HG03103 (cell line): Measurements from ENCODE around the gene NBAS.

Source experiments
- ATAC-seq: cut with Tn5 transposase; IDR thresholded peaks from one replicate; pipeline ENCODE4 v1.9.1; 2021; ENCODE audit warnings: low read depth; ENCODE audit not compliant: unreplicated experiment

The NBAS gene

DNA sequence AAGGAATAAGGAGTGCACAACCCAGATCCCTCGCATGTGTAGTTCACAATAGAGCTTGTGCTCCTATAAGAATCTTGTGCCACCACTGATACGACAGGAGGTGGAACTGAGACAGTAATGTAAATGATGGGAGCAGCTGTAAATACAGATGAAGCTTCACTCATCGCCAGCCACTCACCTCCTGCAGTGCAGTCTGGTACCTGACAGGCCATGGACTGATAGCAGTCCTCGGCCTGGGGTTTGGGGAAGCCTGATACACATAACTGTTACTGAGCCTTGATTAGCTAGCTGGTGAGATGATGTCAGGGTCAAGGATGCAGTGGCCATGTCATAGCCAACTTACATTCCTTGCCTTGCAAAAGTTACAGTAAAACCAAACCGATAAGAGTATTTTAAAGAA lies 376.6 kb downstream of the NBAS start:
- no peak for ATAC-seq

DNA sequence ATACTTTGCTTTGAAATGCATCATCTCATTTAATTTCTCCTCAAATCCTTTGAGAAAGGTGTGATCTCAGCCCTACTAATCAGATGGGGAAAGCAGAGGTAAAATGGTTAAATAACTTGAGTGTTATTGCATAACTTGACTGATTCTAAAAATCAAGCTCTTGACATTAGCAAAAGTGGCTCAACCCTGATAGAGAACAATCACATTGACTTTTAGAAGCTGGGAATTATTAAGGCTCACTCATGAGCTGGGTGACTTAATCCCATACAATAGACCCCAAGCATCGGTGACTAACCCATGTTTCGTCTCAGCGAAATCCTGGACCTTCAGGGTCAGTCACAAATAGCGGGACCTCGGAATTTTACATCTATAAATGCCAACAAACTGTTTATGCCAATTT lies 378.9 kb downstream of the NBAS start:
- ATAC-seq: no peak

DNA sequence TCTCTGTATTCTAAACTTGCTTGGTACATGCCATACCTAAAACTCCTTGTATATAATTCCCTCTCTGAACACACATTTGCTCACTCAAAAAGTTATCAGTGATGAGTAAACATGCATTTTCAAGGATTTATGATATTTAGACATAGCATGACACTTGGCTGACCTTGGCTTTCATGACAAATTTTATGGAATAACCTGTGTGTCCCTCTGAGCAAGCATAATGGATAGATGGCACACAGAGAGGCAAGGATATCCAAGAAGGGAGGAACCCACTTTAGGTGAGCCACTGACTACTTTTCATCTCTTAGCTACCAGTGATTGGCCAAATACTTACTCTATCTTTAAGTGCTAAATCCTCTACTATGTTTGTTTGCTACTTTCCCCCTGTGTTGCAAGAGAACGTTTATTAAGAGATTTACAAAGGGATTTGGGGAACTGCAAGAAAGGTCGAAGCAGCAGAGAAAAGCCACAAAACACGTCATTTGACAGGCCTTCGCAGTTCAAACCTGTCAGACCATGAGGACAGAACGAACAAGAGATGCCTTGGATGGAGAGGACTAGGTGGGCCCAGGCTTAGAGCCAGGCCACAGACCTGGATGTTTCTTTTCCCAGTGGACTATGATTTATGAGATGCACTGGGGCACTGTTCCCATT lies 379.9 kb downstream of the NBAS start:
- no peak for ATAC-seq

DNA sequence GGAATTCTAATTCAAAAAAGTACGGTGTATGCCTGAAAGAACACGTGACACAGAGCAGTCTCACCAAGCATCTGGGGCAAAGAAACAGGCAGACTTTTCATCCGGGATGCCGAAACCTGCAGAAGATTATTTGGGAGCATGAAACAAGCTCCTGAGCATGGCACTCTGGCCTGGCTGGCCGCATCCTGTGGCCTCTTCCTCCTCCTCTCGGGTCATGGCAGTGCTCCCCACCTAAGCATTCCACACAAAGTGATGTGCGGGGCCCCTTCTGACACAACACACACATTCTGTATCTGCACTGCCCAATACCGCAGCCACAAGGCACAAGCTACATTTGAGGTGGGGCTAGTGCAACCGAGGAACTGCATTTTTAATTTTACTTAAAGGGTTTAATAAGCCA lies 380.8 kb downstream of the NBAS start:
- ATAC-seq: no peak

DNA sequence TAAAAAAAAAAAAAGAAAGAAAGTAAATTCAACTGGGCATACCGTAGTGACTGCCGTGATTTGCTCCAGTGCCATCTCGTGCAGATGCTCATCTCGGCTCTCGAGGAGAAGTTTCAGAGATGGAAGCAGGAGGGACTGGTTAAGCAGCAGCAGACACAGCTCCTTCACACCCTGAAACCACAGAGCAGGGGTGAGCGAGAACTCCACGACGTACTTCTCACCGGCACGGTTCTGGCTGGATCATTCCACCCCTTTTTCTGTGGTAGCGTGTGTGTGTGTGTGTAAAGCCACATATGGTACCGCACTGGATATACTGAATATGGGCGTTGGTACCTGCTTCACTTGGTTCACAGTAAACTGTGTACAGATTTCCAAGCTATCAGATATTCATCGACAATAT lies 382.2 kb downstream of the NBAS start:
- ATAC-seq: no peak

DNA sequence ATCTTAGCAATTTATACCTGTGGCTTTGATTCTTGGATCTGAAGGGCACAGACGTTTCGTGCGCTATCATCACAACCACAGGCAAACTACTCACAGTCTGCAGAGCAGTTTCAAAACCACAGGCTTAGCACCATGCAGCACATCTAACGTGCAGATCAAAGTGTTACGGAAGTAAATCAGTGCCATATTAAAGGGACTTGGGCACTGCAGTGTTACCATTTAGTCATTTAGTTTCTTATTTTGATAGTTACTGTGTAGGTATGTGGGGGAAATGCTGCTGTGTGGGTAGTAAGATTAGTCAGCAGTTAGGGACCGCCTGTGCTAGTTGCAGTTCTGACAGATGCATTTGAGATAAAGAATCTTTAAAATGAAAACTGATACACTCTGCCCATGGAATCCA lies 384.0 kb downstream of the NBAS start:
- peak; percentile 97 for ATAC-seq

DNA sequence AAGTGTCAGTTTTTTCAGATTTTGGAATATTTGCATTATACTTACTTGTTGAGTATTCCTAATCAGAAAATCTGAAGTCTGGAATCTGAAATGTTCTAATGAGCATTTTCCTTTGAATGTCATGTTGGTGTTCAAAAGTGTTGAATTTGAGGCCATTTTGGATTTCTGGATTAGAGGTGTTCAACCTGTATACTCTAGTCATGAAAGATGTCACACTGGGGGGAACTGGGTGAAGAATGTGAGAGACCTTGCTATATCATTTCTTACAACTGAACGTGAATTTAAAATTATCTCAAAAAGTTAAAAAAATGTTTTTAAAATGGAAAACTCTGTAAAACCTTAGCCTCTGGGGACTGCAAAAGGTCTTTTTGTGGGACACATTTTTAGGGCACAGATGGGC lies 384.5 kb downstream of the NBAS start:
- ATAC-seq: no peak

DNA sequence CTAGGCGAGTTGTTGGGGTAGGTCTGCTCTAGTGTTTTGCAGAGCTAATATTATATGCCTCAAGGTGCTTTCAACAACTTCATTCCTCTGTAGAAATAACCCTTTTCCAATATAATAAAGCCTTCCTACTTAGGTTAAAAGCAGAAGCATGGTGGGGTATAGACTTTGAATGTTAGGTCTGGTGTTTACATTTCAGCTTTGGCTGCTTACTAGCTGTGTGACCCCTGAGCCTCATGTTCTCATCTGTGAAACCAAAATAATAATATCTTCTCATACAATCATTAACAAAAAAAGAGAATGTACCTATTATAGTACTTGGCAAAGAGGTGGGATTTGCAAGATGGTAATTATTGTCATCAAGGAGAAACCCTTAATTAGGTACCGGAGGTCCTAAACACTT lies 386.6 kb downstream of the NBAS start:
- ATAC-seq: no peak

DNA sequence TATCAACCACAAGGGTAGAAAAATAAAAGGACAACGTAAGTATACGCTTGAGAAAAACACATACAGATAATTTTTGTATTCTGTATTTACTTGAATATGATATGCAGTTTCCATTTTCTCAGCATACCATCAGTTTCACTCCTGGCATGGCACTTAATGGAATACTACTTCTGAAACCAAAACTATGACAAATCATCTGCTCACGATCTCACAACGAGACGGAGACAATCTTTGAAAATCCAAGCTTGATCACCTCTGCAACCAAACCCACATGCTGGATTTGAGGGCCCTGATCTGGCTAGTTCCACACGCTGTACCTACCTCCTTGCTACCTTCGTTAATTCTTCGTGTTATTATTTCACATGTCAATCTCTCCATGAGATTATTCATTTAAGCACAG lies 387.6 kb downstream of the NBAS start:
- ATAC-seq: no peak

DNA sequence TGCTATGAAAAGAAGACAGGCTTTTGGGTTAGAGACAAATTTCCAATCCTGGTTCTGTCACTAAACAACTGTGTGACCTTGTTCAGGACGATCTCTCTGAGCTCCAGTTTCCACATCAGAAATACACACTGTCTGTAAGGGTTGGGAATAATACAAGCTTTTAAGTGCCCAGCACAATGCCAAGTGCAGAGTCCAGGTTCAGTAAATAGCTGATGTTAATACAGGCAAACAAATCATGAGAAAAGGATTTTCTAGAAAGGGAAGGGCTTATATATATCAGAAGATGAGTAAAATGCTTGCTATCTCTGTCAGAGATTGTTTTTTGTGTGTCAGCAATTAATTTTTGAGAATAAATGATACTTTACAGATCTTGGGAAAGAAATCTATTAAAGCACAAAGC lies 388.3 kb downstream of the NBAS start:
- no peak for ATAC-seq

DNA sequence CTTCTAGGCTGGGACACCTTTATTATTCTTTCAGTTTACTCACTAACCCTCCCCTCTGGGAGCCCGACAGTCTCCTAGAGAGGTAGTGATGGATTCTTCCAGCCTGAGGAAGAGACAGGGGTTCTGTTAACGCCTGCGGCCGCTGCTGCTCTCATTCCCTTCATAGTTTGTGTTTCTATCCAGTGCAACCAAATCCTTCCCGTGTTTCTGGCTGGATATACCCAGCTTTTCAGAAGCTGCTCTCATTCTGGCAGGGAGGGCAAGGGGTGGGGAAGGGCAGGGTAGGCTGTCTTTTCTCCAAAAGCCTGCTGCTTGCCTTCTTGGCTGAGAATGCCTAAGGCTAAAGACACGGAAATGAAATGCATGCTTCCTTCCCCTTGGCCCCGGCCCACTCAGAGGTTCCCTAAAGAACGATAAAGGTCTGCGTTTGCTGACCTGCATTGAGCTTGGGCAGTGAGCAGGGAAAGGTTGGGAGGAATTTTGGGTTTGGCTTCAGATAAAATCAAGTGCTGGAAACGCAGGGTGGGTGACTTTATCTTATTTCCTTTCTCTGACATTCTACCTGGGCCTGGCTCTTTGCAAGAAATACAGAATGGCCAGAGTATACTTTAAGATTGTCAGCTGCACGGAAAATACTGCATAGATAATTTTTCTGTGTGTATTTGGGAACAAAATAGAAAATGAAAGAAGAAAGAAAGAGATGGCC lies 390.9 kb downstream of the NBAS start:
- ATAC-seq: no peak

DNA sequence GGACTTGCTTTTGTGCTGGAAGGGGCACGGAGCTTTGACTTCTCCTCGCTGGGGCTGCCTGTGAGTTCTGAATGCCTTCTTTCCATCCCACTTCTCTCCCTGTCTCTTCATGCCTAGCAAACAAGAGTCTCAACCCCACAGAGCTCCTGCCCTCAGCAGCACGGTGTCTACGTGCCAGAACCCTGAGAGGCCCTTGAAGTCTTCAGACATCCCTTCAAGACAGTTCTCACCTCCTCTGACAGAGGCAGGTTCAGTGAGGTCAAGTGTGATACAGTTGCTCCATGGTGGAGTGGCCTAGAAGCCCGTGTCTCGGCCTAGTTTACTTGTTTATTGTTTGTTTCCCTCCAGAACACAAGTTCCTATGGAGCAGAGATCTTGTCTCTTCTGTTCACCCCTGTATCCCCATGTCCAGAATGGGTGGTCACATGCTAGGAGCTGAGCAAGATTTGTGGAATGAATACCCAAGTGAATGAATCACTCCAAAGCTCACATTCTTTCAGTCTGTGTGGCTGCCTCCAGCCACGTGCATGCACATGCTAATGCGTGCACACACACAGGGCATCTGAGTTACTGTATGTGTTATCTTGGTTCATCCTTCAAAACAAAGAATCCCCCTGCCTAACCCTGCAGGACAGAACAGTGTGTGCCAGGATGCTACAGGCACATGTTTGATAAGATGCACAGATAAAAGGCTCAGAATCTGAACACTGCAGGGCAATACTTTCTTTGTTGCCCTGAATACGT lies 391.6 kb downstream of the NBAS start:
- ATAC-seq: no peak

DNA sequence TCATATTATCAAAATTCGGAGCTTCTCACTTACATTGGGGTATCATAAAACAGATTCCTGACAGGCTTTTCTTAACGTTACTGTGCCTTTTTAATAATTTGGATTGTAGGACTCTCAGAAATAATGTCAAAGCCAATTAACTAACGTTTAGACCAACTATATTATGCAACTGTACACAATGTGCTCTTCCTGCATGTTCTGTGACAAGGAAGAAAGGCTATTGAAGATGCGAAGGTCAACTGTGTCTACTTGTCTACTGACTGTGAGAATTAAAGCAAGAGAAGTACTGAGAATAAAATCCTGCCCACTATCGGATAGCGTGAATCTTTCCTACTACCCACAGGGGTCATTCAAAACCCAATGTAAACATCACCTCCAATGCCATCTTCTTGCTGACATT lies 393.0 kb downstream of the NBAS start:
- no peak for ATAC-seq

DNA sequence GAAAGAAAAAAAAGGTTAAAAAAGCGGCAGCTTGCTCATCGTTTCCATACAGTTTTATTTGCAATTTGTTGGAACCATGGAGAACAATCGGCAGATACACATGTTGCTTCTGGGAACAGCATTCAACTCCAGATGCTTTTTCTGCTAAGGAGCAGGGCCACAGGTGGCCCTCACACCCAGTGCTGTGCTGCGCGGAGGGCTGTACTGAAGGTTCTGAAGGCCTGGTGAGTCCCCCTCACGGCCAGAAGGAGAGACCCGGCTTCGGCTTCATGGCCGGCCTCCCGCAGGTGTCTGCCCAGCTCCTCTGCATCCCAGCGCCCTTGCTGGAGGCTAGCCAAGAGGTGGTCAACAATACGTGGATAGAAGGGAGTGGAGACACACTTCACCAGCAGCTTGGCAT lies 394.3 kb downstream of the NBAS start:
- ATAC-seq: no peak

DNA sequence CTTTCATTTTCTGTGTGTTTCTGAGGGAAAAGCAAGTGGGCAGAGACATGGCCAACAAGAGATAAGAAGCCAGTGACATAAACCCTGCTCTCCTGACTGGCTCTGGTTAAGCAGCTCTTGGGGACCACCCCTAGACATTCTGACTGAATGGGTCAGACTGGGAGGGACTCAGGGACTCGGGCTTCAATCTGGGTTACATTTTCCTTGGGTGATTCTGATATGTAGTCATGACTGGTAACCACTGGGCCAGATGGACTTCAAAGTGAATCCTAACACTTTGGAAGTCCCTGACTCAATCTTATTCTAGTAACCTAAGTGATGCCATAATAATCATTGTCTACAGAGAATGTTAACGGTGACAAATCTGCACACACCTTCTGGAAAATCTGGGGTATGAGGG lies 397.8 kb downstream of the NBAS start:
- no peak for ATAC-seq

DNA sequence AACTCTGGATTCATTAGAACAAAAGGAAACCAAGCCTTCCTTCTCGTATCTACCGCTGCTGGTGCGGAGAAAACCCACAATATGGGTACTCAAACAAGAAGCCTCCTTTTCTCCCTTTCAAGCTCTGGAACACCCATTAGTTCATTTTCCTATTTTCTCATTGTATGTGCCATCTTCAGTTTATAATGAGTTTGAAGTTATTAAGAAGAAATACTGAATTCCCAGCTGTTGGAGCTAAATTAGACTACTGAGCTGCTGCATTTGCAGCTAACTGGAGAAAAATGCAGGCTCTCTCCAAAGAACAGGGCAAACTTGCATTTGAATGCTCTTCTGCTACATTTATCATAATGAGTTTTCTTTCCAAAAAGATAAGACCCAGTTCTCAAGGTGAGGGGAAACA lies 398.5 kb downstream of the NBAS start:
- no peak for ATAC-seq

DNA sequence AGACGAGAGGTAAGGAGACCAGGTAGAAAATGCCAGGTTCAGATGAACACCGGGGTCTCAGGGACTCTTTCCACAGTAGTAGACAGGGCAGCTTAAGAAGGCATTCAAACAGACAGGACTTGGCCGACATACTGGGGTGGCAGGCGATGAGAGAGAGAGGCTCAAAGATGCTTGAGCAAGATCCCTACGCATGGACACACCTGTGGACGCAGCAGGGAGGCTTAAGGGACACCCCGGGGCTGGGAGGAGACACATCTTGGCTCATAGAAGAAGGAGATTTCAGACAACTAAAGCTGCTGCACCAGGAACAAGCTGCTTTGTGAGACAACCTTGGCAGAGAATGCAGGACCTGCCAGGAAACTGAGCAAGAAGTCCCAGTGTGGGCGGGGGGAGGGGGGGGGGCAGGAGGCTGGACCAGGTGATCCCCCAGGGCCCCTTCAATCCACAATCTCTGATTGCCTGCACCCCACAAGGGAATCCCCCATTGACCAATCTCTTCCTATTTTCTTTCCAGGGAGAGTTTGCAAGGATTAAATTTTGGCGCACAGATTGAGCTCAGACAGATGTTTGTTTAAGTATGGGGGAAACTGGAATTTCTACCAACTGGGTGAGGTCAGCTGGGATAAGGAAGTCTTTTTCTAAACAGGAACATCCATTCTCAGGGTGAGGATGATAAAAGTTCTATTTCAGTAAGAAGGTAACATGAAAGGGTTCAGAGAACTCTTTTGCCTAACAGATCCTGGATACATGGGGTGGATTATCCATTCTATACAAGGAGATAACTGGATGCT lies 400.7 kb downstream of the NBAS start:
- no peak for ATAC-seq

DNA sequence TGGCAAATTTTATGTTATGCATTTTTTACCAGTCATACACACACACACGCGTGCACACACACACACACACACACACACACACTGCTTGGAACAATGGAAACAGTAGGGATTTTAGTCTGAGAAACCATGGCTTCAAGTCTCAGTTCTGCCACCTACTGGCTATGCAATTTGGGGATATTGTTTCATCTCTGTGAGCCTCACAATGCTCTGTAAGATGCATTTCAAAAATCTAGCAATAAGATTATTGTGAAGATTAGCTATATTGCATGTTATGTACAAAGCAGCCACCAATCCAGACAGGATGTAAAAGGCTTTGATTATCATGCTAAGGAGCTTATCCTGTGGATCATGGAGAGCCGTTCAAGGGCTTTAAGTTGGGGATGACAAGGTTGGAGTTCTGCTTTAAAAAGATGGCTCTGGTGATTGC lies 401.4 kb downstream of the NBAS start:
- ATAC-seq: no peak

DNA sequence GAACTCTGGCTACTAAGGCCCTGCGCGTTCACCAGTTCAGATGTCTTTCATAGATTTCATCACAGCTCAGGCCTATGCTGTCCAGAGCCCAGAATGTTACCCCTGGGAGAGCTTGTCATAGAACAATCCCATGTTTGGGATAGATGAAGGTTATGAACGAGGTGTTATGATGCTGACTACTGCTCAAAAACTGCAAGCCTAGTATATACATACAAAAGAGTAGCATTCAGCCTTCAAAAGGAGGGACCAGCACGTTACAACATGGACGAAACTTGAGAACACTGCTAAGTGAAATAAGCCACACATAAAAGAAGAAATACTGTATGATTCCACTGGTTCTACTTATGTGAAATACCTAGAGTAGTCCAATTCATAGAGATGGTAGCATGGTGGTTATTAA lies 401.9 kb downstream of the NBAS start:
- ATAC-seq: no peak

DNA sequence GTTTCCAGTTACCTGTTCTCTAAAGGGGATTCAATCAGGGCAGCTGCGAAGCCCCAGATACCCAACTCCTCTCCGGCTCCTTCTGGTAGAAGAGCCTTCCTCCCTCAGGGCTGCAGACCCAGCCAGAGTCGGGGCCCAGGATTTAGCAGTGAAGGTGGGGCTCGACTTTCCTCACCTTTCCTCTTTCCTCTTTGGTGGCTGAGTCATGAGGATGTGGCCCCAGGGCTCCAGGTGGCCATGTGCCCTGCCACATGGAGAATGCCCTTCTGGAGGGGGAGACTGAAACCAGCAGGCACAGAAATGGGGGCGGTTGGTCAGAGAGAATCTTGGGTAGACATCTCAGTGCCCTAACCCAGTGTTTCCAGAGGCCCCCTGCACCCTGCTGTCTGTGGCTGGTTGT lies 402.6 kb downstream of the NBAS start:
- ATAC-seq: no peak

DNA sequence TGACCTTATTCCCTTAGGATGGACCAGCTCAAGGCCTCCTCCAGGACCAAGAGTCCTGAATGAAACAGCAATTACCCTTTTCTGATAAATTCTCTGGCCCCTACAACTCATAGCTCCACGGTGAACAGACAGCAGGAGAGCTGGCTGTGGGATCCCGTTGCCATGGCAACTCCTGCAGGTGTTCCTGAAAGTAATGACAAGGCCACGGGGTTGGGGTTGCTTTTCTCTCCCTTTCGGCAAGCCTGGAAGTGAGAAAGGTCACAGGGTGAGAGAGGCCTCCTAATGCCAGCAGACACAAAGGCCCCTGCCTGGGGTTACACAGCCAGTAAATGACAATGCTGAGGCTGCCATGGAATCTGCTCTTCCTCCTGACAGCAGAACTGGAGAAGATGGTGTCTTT lies 403.0 kb downstream of the NBAS start:
- no peak for ATAC-seq
